ENCODE results near the gene SOHLH2.

SOHLH2 gene

DNA sequence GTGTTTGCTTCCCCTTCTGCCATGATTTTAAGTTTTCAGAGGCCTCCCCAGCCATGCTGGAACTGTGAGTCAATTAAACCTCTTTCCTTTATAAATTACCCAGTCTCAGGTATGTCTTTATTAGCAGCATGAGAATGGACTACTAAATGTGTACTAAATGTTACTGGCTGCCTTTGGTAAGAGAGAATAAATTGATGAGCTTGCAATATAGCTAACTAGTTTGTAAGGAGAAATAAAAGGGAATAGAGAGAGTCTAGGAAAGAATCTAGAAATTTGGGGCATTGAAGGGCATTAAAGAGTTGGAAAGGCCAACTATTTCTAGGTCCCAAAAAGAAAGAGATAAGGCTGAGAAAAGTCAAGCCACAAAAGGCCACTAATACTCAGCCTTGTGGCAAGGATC, 5.5 kb upstream of the SOHLH2 start:
- TF ChIP-seq, protein P1, sequence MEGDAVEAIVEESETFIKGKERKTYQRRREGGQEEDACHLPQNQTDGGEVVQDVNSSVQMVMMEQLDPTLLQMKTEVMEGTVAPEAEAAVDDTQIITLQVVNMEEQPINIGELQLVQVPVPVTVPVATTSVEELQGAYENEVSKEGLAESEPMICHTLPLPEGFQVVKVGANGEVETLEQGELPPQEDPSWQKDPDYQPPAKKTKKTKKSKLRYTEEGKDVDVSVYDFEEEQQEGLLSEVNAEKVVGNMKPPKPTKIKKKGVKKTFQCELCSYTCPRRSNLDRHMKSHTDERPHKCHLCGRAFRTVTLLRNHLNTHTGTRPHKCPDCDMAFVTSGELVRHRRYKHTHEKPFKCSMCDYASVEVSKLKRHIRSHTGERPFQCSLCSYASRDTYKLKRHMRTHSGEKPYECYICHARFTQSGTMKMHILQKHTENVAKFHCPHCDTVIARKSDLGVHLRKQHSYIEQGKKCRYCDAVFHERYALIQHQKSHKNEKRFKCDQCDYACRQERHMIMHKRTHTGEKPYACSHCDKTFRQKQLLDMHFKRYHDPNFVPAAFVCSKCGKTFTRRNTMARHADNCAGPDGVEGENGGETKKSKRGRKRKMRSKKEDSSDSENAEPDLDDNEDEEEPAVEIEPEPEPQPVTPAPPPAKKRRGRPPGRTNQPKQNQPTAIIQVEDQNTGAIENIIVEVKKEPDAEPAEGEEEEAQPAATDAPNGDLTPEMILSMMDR (IDR thresholded peaks at IDR 0.05) = no peak
- no peak overlapping the region for H3K27ac ChIP-seq
- H3K4me3 ChIP-seq = no peak overlapping the region

GRCh38 chr13:36217456-36217855, 3.1 kb upstream of the SOHLH2 start:
- H3K4me3 ChIP-seq = no peak overlapping the region
- TF ChIP-seq, protein P1 (IDR thresholded peaks at IDR 0.05) = no peak
- H3K27ac ChIP-seq = no peak overlapping the region
- no peak for DNase-seq (ENCODE audit: low spot score)

More for the DNA sequence above, 5.5 kb upstream of the SOHLH2 start:
- DNase-seq (ENCODE audit: low spot score) = no peak

- no peak overlapping the region for H3K27ac ChIP-seq
- DNase-seq (ENCODE audit: low spot score) = no peak
- TF ChIP-seq, protein P1 (IDR thresholded peaks at IDR 0.05) = no peak
- no peak overlapping the region for H3K4me3 ChIP-seq
Measured at GRCh38 chr13:36212789-36213188, 1.6 kb downstream of the SOHLH2 start.

- no peak for DNase-seq (ENCODE audit: low spot score)
- TF ChIP-seq, protein P1 (IDR thresholded peaks at IDR 0.05) = no peak
- Histone ChIP-seq H3K4me3 (no peak overlapping the region), H3K27ac (no peak overlapping the region)
Measured at GRCh38 chr13:36211567-36211966, 2.8 kb downstream of the SOHLH2 start.

GRCh38 chr13:36210738-36211137, 3.6 kb downstream of the SOHLH2 start:
- TF ChIP-seq, protein P1 (IDR thresholded peaks at IDR 0.05) = no peak
- no peak overlapping the region for H3K4me3 ChIP-seq

GRCh38 chr13:36207672-36208071, 6.7 kb downstream of the SOHLH2 start:
- H3K4me3 ChIP-seq = no peak overlapping the region
- TF ChIP-seq, protein P1 (IDR thresholded peaks at IDR 0.05) = no peak
- no peak for DNase-seq (ENCODE audit: low spot score)
- no peak overlapping the region for H3K27ac ChIP-seq

More at GRCh38 chr13:36210738-36211137, 3.6 kb downstream of the SOHLH2 start:
- no peak overlapping the region for H3K27ac ChIP-seq
- DNase-seq (ENCODE audit: low spot score) = no peak

- no peak for DNase-seq (ENCODE audit: low spot score)
- Histone ChIP-seq H3K4me3 (no peak overlapping the region), H3K27ac (no peak overlapping the region)
- TF ChIP-seq, protein P1 (IDR thresholded peaks at IDR 0.05) = no peak
Measured at GRCh38 chr13:36193151-36193855, 21.1 kb downstream of the SOHLH2 start.

All from coronary artery (tissue), 2 donors.